Activated CD8-positive, alpha-beta T cell treated with anti-CD3 and anti-CD28 coated beads for 36 hours (primary cell): ENCODE data around the gene KCMF1. TPM values are rescaled to one million over a fixed set of nuclear protein-coding genes. Genes with fewer than 3 reads are reported as not detected.

Experiments used
- ATAC-seq: fragments of 200-7000 bp; cut with Tn5 transposase; one replicate; pipeline ENCODE4 v1.10.0; 2021; ENCODE audit warnings: mild to moderate bottlenecking, moderate library complexity
- CTCF ChIA-PET: fragments of 350-600 bp; sonication (Branson Sonifier 250); formaldehyde crosslinking; loops from one replicate; lab custom pipeline; 2021; ENCODE audit warnings: antibody characterized with exemption; lab: Charles Lee
- POLR2A ChIA-PET: fragments of 350-600 bp; sonication (Branson Sonifier 250); formaldehyde crosslinking; loops from one replicate; lab custom pipeline; 2021; ENCODE audit warnings: antibody characterized with exemption; lab: Charles Lee
- DNase-seq: peaks from one replicate; pipeline ENCODE4 v3.0.0-alpha.2; 2020
- H3K27ac Mint-ChIP-seq: one replicate; pipeline ENCODE4 v1.8.0; 2021; ENCODE audit warnings: mild to moderate bottlenecking, mixed read lengths
- H3K27me3 Mint-ChIP-seq: one replicate; pipeline ENCODE4 v1.8.0; 2021; ENCODE audit warnings: mixed read lengths
- H3K36me3 Mint-ChIP-seq: one replicate; pipeline ENCODE4 v1.8.0; 2021; ENCODE audit warnings: low read depth, mixed read lengths
- H3K4me1 Mint-ChIP-seq: one replicate; pipeline ENCODE4 v1.8.0; 2021; ENCODE audit warnings: low read depth, mixed read lengths
- H3K4me3 Mint-ChIP-seq: one replicate; pipeline ENCODE4 v1.8.0; 2021; ENCODE audit warnings: mild to moderate bottlenecking, moderate library complexity, mixed read lengths
- H3K9me3 Mint-ChIP-seq: one replicate; pipeline ENCODE4 v1.8.0; 2021; ENCODE audit warnings: mixed read lengths
- intact Hi-C: fragments of 100-400 bp; cut with micrococcal nuclease; formaldehyde crosslinking; loops from one replicate; pipeline ENCODE4 v1.10.0; 2022
- total RNA-seq, 2 experiments: library from RNA; stranded (reverse); gene quantifications; one replicate each; pipeline ENCODE4 v1.2.3, GENCODE V29; 2021
- TF ChIP-seq, protein P1 (sequence below): fragments of 200-600 bp; IDR thresholded peaks from one replicate; pipeline ENCODE4 v1.8.0; 2022; ENCODE audit warnings: antibody characterized with exemption, mild to moderate bottlenecking

Gene KCMF1
- total RNA-seq, 2 experiments from 2014 or later, result 101 to 105 TPM

DNA sequence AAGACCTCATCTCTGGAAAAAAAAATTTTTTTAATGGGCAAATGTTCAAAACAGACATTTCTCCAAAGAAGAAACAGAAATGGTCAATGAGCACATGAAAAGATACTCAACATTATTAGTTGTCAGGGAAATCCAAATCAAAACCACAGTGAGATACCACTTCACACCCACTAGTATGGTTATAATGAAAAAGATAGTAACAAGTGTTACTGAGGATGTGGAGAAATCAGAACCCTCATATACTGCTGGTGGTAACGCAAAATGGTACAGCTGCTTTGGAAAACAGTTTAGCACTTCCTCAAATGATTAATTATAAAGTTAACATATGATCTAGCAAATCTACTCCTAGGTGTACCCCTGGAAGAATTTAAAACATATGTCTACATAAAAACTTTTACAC, 133.3 kb downstream of the KCMF1 start:
- DNase-seq (no peak), ATAC-seq (no peak)
- TF ChIP-seq, protein P1, sequence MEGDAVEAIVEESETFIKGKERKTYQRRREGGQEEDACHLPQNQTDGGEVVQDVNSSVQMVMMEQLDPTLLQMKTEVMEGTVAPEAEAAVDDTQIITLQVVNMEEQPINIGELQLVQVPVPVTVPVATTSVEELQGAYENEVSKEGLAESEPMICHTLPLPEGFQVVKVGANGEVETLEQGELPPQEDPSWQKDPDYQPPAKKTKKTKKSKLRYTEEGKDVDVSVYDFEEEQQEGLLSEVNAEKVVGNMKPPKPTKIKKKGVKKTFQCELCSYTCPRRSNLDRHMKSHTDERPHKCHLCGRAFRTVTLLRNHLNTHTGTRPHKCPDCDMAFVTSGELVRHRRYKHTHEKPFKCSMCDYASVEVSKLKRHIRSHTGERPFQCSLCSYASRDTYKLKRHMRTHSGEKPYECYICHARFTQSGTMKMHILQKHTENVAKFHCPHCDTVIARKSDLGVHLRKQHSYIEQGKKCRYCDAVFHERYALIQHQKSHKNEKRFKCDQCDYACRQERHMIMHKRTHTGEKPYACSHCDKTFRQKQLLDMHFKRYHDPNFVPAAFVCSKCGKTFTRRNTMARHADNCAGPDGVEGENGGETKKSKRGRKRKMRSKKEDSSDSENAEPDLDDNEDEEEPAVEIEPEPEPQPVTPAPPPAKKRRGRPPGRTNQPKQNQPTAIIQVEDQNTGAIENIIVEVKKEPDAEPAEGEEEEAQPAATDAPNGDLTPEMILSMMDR, result no peak
- ChIA-PET POLR2A (no interaction called here), CTCF (interaction anchor here (1.1 kb wide), 1 partner anchor 38 kb away, joined by 3 read pairs; no protein-coding TSS in a partner anchor)
- no peaks in the 10 kb centered on the region for H3K36me3 Mint-ChIP-seq
- H3K4me3 Mint-ChIP-seq, result no peak overlapping the region
- intact Hi-C loops, result no loop called here
- peaks cover 5% of the 10 kb centered on the region for H3K27me3 Mint-ChIP-seq
- no peaks in the 10 kb centered on the region for H3K4me1 Mint-ChIP-seq
- no peaks in the 10 kb centered on the region for H3K9me3 Mint-ChIP-seq
- no peak overlapping the region for H3K27ac Mint-ChIP-seq

DNA sequence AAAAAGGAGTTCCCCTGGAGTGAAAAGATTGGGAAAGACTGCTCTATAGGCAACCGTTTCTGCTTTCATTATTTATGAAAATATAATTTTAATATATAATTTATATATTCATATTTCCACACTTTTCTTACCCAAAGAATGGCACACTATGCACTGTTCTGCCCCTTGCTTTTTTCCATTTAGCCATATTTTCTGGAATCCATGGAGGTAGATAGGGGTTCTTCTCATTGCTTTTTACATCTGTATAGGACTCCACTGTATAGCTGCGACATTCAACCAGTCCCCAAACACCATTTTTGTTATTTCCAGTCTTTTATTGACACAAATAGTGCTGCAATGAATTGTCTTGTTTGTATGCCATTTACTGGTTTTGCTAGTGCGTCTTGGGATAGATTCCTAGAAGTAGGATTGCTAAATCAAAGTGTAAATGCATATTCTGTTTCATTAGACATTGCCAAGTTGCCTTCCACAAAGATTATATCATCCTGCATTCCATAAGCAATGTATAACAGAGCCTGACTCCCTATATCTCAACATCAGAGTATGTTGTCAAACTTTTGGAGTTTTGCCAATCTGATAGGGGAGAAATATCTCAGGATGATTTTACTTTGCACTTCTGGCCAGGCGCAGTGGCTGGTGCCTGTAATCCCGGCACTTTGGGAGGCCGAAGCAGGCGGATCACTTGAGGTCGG, 135.7 kb downstream of the KCMF1 start:
- Mint-ChIP-seq H3K4me3 (no peak overlapping the region), H3K27me3 (peaks cover 8% of the 10 kb centered on the region), H3K27ac (no peak overlapping the region), H3K36me3 (no peaks in the 10 kb centered on the region), H3K4me1 (no peaks in the 10 kb centered on the region), H3K9me3 (no peaks in the 10 kb centered on the region)
- DNase-seq (no peak), ATAC-seq (no peak)
- intact Hi-C loops, result no loop called here
- ChIA-PET CTCF (no interaction called here), POLR2A (no interaction called here)
- TF ChIP-seq, protein P1, result no peak

Other genes with a start within 250 kb of the KCMF1 start
- 10 to 100 TPM; 56.3 to 56.4 TPM for gene TRABD2A, start 90.1 kb upstream of the KCMF1 start, total RNA-seq
- 1,000 to 10,000 TPM; 2,035 to 2,060 TPM for gene TMSB10, start 65.5 kb upstream of the KCMF1 start, total RNA-seq
- not detected for gene TCF7L1, start 162.2 kb downstream of the KCMF1 start, total RNA-seq